ENCODE measurements around the gene TTC1. TPM values are rescaled to one million over a fixed set of nuclear protein-coding genes. Genes with fewer than 3 reads are reported as not detected.

The TTC1 gene
- total RNA-seq, 1 experiment from 2014 or later, result 67.6 TPM

- CTCF ChIA-PET, result interaction anchor here (0.6 kb wide), 2 partner anchors 303 to 528 kb away, joined by 3 to 5 read pairs; no protein-coding TSS in a partner anchor
- no peak overlapping the region for H3K27ac ChIP-seq (ENCODE audit: low read length)
- POLR2A ChIA-PET, result no interaction called here
- H3K4me1 ChIP-seq (ENCODE audit: control insufficient read depth, insufficient read depth, low read length), result no peaks in the 10 kb centered on the region
- intact Hi-C loops (cut with micrococcal nuclease; ENCODE audit: unreplicated experiment) (no loop called here), in situ Hi-C loops (cut with HindIII; ENCODE audit: low pct_unique_long_range_greater_than_20kb, low sequenced_read_pairs) (no loop called here)
- DNase-seq (ENCODE audit: low read depth, low spot score) (no peak), ATAC-seq (no peak)
- no peaks in the 10 kb centered on the region for H3K36me3 ChIP-seq (ENCODE audit: control insufficient read depth, insufficient read depth, low read length)
- no TSS peak for BruUV-seq (replicated peaks)
- TF ChIP-seq, protein P1, sequence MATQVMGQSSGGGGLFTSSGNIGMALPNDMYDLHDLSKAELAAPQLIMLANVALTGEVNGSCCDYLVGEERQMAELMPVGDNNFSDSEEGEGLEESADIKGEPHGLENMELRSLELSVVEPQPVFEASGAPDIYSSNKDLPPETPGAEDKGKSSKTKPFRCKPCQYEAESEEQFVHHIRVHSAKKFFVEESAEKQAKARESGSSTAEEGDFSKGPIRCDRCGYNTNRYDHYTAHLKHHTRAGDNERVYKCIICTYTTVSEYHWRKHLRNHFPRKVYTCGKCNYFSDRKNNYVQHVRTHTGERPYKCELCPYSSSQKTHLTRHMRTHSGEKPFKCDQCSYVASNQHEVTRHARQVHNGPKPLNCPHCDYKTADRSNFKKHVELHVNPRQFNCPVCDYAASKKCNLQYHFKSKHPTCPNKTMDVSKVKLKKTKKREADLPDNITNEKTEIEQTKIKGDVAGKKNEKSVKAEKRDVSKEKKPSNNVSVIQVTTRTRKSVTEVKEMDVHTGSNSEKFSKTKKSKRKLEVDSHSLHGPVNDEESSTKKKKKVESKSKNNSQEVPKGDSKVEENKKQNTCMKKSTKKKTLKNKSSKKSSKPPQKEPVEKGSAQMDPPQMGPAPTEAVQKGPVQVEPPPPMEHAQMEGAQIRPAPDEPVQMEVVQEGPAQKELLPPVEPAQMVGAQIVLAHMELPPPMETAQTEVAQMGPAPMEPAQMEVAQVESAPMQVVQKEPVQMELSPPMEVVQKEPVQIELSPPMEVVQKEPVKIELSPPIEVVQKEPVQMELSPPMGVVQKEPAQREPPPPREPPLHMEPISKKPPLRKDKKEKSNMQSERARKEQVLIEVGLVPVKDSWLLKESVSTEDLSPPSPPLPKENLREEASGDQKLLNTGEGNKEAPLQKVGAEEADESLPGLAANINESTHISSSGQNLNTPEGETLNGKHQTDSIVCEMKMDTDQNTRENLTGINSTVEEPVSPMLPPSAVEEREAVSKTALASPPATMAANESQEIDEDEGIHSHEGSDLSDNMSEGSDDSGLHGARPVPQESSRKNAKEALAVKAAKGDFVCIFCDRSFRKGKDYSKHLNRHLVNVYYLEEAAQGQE (IDR thresholded peaks at IDR 0.05; ENCODE audit: insufficient read depth in 1 of 2, low read depth in 2 of 2, low read length in 1 of 2), result no peak
- TF ChIP-seq POLR2AphosphoS5 (IDR thresholded peaks at IDR 0.05; ENCODE audit: low read depth, low read length) (no peak), CTCF (IDR thresholded peaks at IDR 0.05) (no peak), TCF7L2 (IDR thresholded peaks at IDR 0.05; ENCODE audit: low read depth, low read length) (no peak), SIN3A (IDR thresholded peaks at IDR 0.05; ENCODE audit: borderline replicate concordance, insufficient read depth, low read depth, low read length) (no peak)
- H3K9me3 ChIP-seq (ENCODE audit: control insufficient read depth, insufficient read depth, low read depth, low read length), result no peaks in the 10 kb centered on the region
- H3K27me3 ChIP-seq (ENCODE audit: control insufficient read depth, insufficient read depth, low read length), result no peaks in the 10 kb centered on the region
- H3K4me3 ChIP-seq (ENCODE audit: low read depth in 2 of 2, low read length in 2 of 2), result no peak overlapping the region
These were observed 46.7 kb upstream of the TTC1 start for GRCh38 chr5:159962214-159962613.

- H3K27me3 ChIP-seq (ENCODE audit: control insufficient read depth, insufficient read depth, low read length), result no peaks in the 10 kb centered on the region
- no peak overlapping the region for H3K4me3 ChIP-seq (ENCODE audit: low read depth in 2 of 2, low read length in 2 of 2)
- no TSS peak for BruUV-seq (replicated peaks)
- no peaks in the 10 kb centered on the region for H3K4me1 ChIP-seq (ENCODE audit: control insufficient read depth, insufficient read depth, low read length)
- CTCF ChIA-PET, result no interaction called here
- in situ Hi-C loops (cut with HindIII; ENCODE audit: low pct_unique_long_range_greater_than_20kb, low sequenced_read_pairs) (no loop called here), intact Hi-C loops (cut with micrococcal nuclease; ENCODE audit: unreplicated experiment) (no loop called here)
- ATAC-seq (no peak), DNase-seq (ENCODE audit: low read depth, low spot score) (no peak)
- no peak for TF ChIP-seq SIN3A (IDR thresholded peaks at IDR 0.05; ENCODE audit: borderline replicate concordance, insufficient read depth, low read depth, low read length)
- no peak for TF ChIP-seq CTCF (IDR thresholded peaks at IDR 0.05)
- TF ChIP-seq, protein P1 (IDR thresholded peaks at IDR 0.05; ENCODE audit: insufficient read depth in 1 of 2, low read depth in 2 of 2, low read length in 1 of 2), result no peak
- TF ChIP-seq TCF7L2 (IDR thresholded peaks at IDR 0.05; ENCODE audit: low read depth, low read length), result no peak
- no peak for TF ChIP-seq POLR2AphosphoS5 (IDR thresholded peaks at IDR 0.05; ENCODE audit: low read depth, low read length)
- POLR2A ChIA-PET, result no interaction called here
- H3K9me3 ChIP-seq (ENCODE audit: control insufficient read depth, insufficient read depth, low read depth, low read length), result no peaks in the 10 kb centered on the region
- H3K27ac ChIP-seq (ENCODE audit: low read length), result no peak overlapping the region
- H3K36me3 ChIP-seq (ENCODE audit: control insufficient read depth, insufficient read depth, low read length), result no peaks in the 10 kb centered on the region
These were observed 45.0 kb upstream of the TTC1 start for GRCh38 chr5:159963935-159964334.

Data from Panc1 (cell line).